ENCODE results near the gene CD69. TPM values are rescaled to one million over a fixed set of nuclear protein-coding genes. Genes with fewer than 3 reads are reported as not detected.
A peak's percentile ranks its signal among the peaks of the same experiment; 100 is the strongest.

Gene CD69
- total RNA-seq, 1 donor from 2014 or later: 4.6 TPM

DNA sequence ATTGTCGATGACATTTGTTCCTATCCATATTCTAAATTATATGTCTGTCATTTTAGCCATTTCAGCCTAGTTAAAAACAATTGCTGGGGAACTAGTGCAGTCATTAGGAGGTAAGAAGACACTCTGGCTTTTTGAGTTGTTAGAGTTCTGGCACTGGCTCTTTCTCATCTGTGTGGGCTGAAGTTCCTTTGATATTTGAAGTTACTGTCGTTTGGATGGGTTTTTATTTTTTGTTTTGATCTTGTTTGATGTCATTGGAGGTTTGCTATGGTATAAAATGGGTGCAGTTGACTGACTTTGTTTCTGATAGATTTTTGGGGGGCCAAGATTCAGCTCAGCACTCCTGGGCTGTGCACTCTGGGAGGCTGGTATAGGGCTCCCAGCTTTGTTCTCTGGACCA is 20.7 kb upstream of the CD69 start:
- no peak for DNase-seq

- DNase-seq: no peak
Observed at GRCh38 chr12:9779209-9779608, 18.5 kb upstream of the CD69 start.

DNA sequence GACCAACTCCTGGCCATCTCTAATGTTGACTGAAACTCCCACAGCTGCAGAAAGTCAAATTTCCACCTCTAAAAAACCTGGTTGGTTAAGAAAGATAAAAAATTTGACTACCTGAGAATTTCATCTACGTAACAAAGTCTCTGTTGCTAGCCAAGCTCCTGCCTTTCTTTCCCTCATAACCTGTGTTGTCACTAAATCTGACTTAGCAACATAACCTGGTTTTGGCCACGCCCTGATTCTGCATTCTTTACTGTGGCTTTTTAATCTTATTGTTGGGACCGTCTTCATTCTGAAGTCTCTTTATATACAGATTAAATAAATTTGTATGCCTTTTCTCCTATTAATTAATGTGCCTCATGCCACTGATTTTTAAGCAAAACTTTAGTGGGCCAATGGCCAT is 16.1 kb upstream of the CD69 start:
- DNase-seq: no peak

DNA sequence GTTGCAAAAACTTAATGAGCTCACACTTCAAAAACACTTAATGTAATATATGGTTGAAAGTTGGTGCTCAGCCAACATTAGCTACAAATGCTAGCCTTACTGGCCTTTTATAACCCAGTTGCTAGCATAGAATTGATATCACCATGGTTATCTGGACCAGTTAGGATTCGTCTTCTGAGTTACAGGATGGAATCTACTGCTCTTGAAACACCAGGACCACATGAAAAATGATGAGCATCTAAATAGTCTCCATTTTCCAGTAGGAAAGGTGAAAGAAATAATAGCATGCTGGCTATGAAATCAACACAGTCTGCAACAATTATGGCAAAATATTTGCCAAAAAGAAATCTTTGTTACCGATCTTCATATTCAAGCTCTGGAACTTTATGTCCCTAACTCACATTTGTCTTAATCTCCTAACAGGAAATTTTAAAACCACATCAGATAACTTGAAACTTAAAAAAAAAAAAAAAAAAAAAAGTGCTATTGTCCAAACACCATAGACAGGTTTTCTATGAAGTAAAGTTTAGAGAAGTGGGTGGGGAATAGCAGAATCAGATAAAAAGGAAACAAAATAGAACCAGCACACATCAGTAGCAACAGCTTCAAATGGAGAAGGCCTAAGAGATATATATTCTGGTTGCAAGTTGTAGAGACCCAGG is 12.6 kb upstream of the CD69 start:
- no peak for DNase-seq

GRCh38 chr12:9763025-9763424 is 2.3 kb upstream of the CD69 start:
- no peak for DNase-seq

DNA sequence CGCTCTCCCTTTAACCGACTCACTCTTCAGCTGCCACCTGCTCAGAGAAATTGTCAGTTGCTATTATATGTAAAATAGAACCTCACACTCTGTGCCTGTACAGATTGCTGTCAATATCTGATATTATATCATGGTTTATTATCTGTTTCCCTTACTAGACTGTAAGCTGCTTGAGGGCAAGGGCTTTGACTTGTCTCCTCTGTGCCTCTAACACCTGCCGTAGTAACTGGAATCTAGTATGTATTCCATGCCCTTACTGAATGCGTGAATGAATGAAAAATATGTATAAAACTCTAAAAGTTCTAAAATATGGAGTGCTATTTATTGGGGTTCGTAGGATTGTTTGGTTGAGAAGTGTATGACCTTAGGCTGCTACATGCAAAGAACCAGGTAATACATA is 1.7 kb upstream of the CD69 start:
- no peak for DNase-seq

DNA sequence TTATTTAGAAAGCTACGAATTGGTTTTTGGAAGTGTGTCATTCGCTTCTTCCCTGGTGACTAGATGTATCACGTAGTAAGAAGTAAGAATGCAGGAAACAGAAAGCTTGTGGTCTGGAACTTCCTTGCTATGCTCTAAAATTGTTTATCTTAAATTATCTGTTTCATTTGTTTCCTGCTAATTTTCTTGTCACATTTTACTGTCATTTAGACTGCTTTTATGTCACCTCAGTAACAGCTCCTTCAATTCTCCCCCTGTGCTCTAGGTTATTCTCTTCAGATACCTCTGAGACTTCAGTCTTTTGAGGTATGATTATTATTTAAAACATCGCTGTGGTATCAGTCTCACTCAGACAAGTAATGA is 699 bp upstream of the CD69 start:
- DNase-seq: no peak

DNA sequence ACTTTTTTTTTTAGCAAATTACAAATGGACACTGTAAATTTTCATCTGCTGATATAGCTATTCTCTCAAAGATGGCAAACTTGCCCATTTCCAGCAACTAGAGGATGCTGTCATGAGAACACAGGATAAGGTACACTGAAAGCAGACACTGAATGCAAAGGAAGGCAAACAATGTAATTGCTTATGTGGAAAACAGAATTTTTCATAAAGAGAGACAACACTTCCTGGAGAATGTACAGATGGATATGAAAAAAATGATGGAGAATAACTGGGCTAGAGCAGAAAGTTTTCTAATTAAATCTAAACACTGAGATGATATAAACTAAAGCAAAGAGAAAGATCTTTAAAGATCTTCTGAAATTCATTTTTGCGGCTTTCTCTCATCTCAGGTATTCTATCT is 581 bp downstream of the CD69 start:
- no peak for DNase-seq

GRCh38 chr12:9759694-9760093 is 1.0 kb downstream of the CD69 start:
- DNase-seq: no peak

DNA sequence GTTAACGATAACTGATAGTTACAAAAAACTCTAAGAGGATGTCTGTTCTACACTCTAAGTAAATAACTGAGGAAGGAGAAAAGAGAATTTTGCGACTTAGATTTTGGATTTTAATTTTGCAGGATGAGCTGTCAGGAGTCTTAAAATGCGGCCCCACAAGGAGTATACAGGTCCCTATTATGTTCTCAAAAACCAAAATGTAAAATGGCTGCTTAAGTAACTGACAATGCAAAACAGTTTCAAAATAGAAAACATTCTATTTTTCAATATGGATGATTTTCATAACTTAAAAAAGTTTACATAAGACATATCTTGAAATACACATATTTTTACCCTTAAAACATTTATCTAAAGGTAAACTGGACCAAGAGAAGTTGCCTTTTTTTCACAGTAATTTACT is 2.6 kb downstream of the CD69 start:
- no peak for DNase-seq

DNA sequence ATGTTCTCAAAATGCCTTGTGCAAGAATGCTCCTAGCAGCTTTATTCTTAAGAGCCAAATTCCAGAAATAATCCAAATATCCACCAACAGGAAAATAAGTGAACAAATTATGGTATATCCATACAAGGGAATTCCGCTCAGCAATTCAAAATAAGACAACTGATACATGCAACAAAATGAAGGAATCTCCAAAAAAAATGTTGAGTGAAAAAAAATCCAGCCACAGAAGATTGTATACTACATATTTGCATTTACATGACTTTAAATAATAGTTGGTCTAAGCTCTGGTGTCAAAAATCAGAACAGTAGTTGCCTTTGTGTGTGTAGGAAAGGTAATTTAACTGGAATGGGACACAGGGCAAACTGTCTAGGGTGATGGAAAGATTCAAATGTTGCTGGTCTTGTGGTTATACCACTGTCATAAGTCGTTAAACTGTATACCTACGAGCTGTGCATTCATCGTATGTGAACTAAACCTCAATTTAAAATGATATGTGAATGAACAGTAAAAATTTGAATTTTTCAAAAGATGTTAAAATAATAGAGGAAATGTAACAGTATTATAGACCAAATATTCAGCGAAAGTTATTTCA is 3.2 kb downstream of the CD69 start:
- no peak for DNase-seq

- no peak for DNase-seq
Observed at GRCh38 chr12:9756706-9757105, 4.0 kb downstream of the CD69 start.

- DNase-seq: no peak
Observed at GRCh38 chr12:9756170-9756569, 4.5 kb downstream of the CD69 start.

DNA sequence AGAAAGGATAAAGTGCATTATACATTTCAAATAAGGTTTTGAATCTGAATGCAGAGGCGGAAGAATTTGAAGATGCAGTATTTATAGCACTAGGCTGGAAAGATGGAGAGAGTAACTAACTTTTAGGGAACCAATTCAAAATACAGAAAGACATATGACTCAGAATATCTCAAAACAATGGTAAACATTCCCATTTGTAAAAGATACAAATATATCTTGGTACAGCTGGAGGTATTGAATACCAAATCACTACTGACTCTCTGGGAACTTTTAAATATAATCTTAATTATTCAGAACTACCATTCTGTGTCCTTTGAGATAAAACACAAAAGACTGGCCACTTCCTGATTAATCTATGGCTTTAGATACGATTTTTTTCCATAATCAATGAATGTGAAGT is 5.1 kb downstream of the CD69 start:
- DNase-seq: no peak

- DNase-seq: no peak
Observed at GRCh38 chr12:9755035-9755434, 5.7 kb downstream of the CD69 start.

GRCh38 chr12:9754099-9754927 is 6.4 kb downstream of the CD69 start:
- DNase-seq: no peak

GRCh38 chr12:9753498-9753897 is 7.2 kb downstream of the CD69 start:
- DNase-seq: no peak

DNA sequence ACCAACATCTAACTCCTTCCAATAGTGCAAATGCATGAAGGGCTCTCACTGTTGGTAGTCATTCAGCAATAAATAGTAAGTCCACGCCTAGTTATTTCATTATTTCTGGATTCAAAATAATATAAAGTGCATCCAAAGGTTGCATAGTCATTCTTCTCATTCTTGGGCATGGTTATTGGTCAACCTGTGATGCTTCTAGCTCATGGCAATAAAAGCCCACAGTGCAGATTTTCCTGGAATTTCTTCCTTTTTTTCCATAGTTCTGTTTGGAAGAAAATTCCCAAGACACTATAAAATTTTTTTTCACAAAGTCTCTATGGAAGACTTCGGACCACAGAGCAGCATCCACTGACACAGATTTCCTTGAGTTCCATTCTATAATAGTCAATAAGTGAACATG is 7.6 kb downstream of the CD69 start:
- DNase-seq: no peak

- DNase-seq: no peak
Observed at GRCh38 chr12:9752145-9752933, 8.4 kb downstream of the CD69 start.

- DNase-seq: peak; percentile 31
Observed at GRCh38 chr12:9751204-9752144, 9.2 kb downstream of the CD69 start.
